OCI-LY7 (cell line): ENCODE measurements around the gene STARD3. TPM values are rescaled to one million over a fixed set of nuclear protein-coding genes. Genes with fewer than 3 reads are reported as not detected.

ENCODE experiments used
- BruUV-seq: library from RNA; stranded (reverse); fragments of 400-500 nt; replicated peaks from 2 replicates; lab custom pipeline; 2021; lab: Mats Ljungman, UMichigan
- CTCF ChIA-PET: fragments of 300-600 bp; sonication (Branson Sonifier 250); formaldehyde crosslinking; loops from one replicate; lab custom pipeline; 2022; ENCODE audit warnings: antibody characterized with exemption; ENCODE audit not compliant: unreplicated experiment; lab: Charles Lee
- POLR2A ChIA-PET: fragments of 300-600 bp; sonication (Branson Sonifier 250); formaldehyde crosslinking; loops from one replicate; lab custom pipeline; 2022; ENCODE audit warnings: antibody characterized with exemption; lab: Charles Lee
- DNase-seq: peaks from one replicate; pipeline ENCODE4 v3.0.0-alpha.2; 2015; ENCODE audit warnings: low spot score
- H2AFZ ChIP-seq: fragments of 200-600 bp; sonication (generic), shearing (Covaris generic); 2 replicates; pipeline ENCODE4 v1.6.1; 2014; ENCODE audit warnings: mild to moderate bottlenecking, antibody characterized with exemption, low read length, moderate library complexity
- H3K27ac ChIP-seq: fragments of 200-600 bp; sonication (generic); 2 replicates; pipeline ENCODE4 v1.5.1; 2014; ENCODE audit warnings: mixed run types, low read depth, mild to moderate bottlenecking, moderate library complexity, low read length, inconsistent platforms; ENCODE audit not compliant: poor library complexity, severe bottlenecking
- H3K36me3 ChIP-seq: fragments of 200-600 bp; sonication (generic); 2 replicates; pipeline ENCODE4 v1.6.1; 2014; ENCODE audit warnings: mild to moderate bottlenecking, antibody characterized with exemption, low read length, moderate library complexity, mixed read lengths; ENCODE audit not compliant: insufficient read depth
- H3K4me1 ChIP-seq: fragments of 200-600 bp; sonication (generic); 2 replicates; pipeline ENCODE4 v1.5.1; 2014; ENCODE audit warnings: mild to moderate bottlenecking, low read length; ENCODE audit not compliant: insufficient read depth, poor library complexity, severe bottlenecking
- H3K4me2 ChIP-seq: fragments of 200-600 bp; sonication (generic); 2 replicates; pipeline ENCODE4 v1.6.1; 2014; ENCODE audit warnings: mild to moderate bottlenecking, low read length
- H3K4me3 ChIP-seq: fragments of 200-600 bp; sonication (generic); 2 replicates; pipeline ENCODE4 v1.5.1; 2014; ENCODE audit warnings: mild to moderate bottlenecking, low read depth, low read length; ENCODE audit not compliant: poor library complexity, severe bottlenecking
- H3K79me2 ChIP-seq: fragments of 200-600 bp; sonication (generic); 2 replicates; pipeline ENCODE4 v1.6.1; 2016; ENCODE audit warnings: low read depth, mild to moderate bottlenecking, low read length, moderate library complexity, mixed read lengths; ENCODE audit not compliant: insufficient read depth
- H3K9me2 ChIP-seq: fragments of 200-600 bp; sonication (generic); 2 replicates; pipeline ENCODE4 v1.6.1; 2016; ENCODE audit warnings: mild to moderate bottlenecking, low read length, mixed read lengths; ENCODE audit not compliant: insufficient read depth
- H3K9me3 ChIP-seq: fragments of 200-600 bp; sonication (generic); 2 replicates; pipeline ENCODE4 v1.6.1; 2014; ENCODE audit warnings: mild to moderate bottlenecking, mixed run types, low read length, mixed read lengths
- H4K20me1 ChIP-seq: fragments of 200-600 bp; sonication (generic); 2 replicates; pipeline ENCODE4 v1.6.1; 2014; ENCODE audit warnings: mild to moderate bottlenecking, antibody characterized with exemption, low read length, moderate library complexity, mixed read lengths; ENCODE audit not compliant: insufficient read depth
- CTCF ChIP-seq: fragments of 200-600 bp; sonication (generic); conservative IDR thresholded peaks from 2 replicates; pipeline ENCODE4 v1.5.1; 2014; ENCODE audit warnings: mild to moderate bottlenecking, antibody characterized with exemption, low read length, moderate library complexity, mixed read lengths
- EZH2phosphoT487 ChIP-seq: fragments of 200-600 bp; sonication (generic); IDR thresholded peaks from 2 replicates; pipeline ENCODE4 v1.6.1; 2018; ENCODE audit warnings: low read depth, borderline replicate concordance, mild to moderate bottlenecking, mixed run types, antibody characterized with exemption, low read length, moderate library complexity, mixed read lengths
- intact Hi-C: fragments of 100-400 bp; cut with micrococcal nuclease; formaldehyde crosslinking; loops from one replicate; pipeline ENCODE4 v1.10.0; 2022; ENCODE audit not compliant: unreplicated experiment
- total RNA-seq, 2 experiments: library from RNA; depleted of rRNA in 1 of 2; stranded (reverse); fragments of >200 nt in 1 of 2; shearing (Covaris generic) in 1 of 2; gene quantifications; 2 replicates each; pipeline ENCODE4 v1.2.3, GENCODE V29; 2014 to 2022

The STARD3 gene
- total RNA-seq, 2 experiments from 2014 or later: 36.5 to 54.2 TPM

DNA sequence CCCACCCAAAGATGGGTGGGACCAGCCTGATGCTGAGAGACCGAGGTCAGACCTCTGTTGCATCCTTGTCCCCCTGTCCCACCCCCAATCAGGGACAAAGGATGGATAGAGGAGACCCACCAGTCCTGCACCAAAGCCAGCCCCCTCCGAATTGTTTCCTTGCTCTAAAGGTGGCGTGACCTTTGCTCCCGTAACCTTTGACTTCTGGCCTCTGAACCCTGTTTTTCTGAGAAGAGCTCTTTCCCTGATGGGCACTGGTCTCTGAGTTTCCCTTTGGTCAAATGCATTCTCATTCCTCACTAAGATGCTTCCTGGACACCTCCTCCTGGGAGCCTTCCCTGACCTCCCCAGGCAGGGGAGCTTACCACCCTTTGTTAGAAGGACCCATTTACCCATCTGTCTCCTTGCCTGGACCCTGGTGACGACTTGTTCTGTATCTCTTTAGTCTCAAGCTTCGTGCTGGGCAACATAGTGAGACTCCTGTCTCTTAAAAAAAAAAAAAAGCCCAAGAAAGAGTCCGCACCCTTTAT, 23.9 kb upstream of the STARD3 start:
- Histone ChIP-seq H3K4me1 (peaks cover 7% of the 10 kb centered on the region), H2AFZ (no peak overlapping the region), H3K4me3 (no peak overlapping the region), H4K20me1 (no peaks in the 10 kb centered on the region), H3K27ac (no peak overlapping the region), H3K9me3 (no peaks in the 10 kb centered on the region), H3K4me2 (no peak overlapping the region), H3K79me2 (no peaks in the 10 kb centered on the region), H3K9me2 (no peaks in the 10 kb centered on the region), H3K36me3 (no peaks in the 10 kb centered on the region)
- ChIA-PET CTCF (no interaction called here), POLR2A (no interaction called here)
- no peak for DNase-seq
- no TSS peak for BruUV-seq
- TF ChIP-seq EZH2phosphoT487 (no peak), CTCF (no peak)
- intact Hi-C loops: no loop called here

DNA sequence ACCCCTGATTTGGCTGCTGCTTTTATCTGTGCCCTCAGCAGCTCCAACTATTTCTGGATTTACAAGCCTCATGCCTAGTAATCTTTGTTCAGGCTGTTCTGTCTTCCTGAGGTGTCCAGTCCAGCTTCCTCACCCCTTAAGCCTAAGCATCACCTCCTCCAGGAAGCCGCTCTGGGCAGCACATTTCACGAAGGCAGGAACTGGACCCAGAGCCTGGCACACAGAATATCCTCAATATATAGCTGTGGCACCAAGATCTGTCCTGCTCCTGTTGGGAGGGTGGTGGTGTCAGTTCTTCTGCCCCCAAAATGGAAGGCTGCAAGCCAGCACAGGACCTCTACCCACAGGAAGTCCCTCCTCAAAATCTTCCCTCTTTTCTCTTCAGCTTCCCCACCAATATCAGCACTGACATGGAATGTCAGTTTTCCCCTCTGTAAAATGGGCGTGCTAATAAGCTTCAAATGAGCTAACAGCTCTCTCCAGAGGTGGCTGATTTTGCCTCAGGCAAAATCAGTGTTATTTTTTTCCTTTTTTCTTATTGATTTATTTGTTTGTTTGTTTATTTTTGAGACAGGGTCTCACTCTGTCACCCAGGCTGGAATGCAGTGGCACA, 22.3 kb upstream of the STARD3 start:
- Histone ChIP-seq H3K79me2 (no peaks in the 10 kb centered on the region), H3K27ac (no peak overlapping the region), H3K4me1 (peaks cover 20% of the 10 kb centered on the region), H3K9me2 (no peaks in the 10 kb centered on the region), H3K4me2 (no peak overlapping the region), H3K36me3 (no peaks in the 10 kb centered on the region), H2AFZ (no peak overlapping the region), H3K4me3 (no peak overlapping the region), H3K9me3 (no peaks in the 10 kb centered on the region), H4K20me1 (no peaks in the 10 kb centered on the region)
- ChIA-PET CTCF (no interaction called here), POLR2A (interaction anchor here (0.7 kb wide), 1 partner anchor 372 kb away, joined by 3 read pairs; no protein-coding TSS in a partner anchor)
- no TSS peak for BruUV-seq
- no peak for TF ChIP-seq EZH2phosphoT487
- no peak for TF ChIP-seq CTCF
- intact Hi-C loops: no loop called here
- DNase-seq: no peak

- Histone ChIP-seq H3K4me1 (peaks cover 20% of the 10 kb centered on the region), H3K79me2 (no peaks in the 10 kb centered on the region), H3K9me2 (no peaks in the 10 kb centered on the region), H3K36me3 (no peaks in the 10 kb centered on the region), H3K4me3 (no peak overlapping the region), H2AFZ (no peak overlapping the region), H3K27ac (no peak overlapping the region), H3K9me3 (no peaks in the 10 kb centered on the region), H3K4me2 (no peak overlapping the region), H4K20me1 (no peaks in the 10 kb centered on the region)
- POLR2A ChIA-PET: interaction anchor here (0.6 to 0.7 kb wide), 2 partner anchors 240 to 372 kb away, joined by 3 read pairs; no protein-coding TSS in a partner anchor
- no peak for TF ChIP-seq EZH2phosphoT487
- no peak for TF ChIP-seq CTCF
- no peak for DNase-seq
- BruUV-seq: no TSS peak
- CTCF ChIA-PET: no interaction called here
- intact Hi-C loops: no loop called here
Measured at GRCh38 chr17:39615434-39615833, 21.5 kb upstream of the STARD3 start.
